GM12878 (cell line): ENCODE measurements around the gene B4GALT5. TPM values are rescaled to one million over a fixed set of nuclear protein-coding genes. Genes with fewer than 3 reads are reported as not detected.

Experiments used
- BACH1 ChIP-seq: fragments of 450-650 bp; IDR thresholded peaks from 2 replicates; pipeline ENCODE4 v1.6.1; 2017; ENCODE audit warnings: mild to moderate bottlenecking, borderline replicate concordance
- BHLHE40 ChIP-seq, 2 experiments: fragments of 450-650 bp in 1 of 2; IDR thresholded peaks; 2 replicates each; pipeline ENCODE4 v1.6.1; 2011 to 2017; ENCODE audit warnings: low read depth in 2 of 2, borderline replicate concordance in 1 of 2, improper control_type of control experiment in 1 of 2, low read length in 1 of 2, mild to moderate bottlenecking in 1 of 2
- ETV6 ChIP-seq, 2 experiments: fragments of 450-650 bp in 1 of 2; IDR thresholded peaks in 1 of 2; conservative IDR thresholded peaks in 1 of 2; 2 replicates each; pipeline ENCODE4 v1.6.1; 2014; ENCODE audit warnings: antibody characterized with exemption in 1 of 2, borderline replicate concordance in 1 of 2, low read depth in 1 of 2, mild to moderate bottlenecking in 1 of 2, moderate library complexity in 1 of 2
- EZH2 ChIP-seq: IDR thresholded peaks from 2 replicates; pipeline ENCODE4 v1.6.1; 2012; ENCODE audit warnings: low read depth, mild to moderate bottlenecking, control low read depth, inconsistent platforms, low read length, borderline replicate concordance; ENCODE audit not compliant: control insufficient read depth
- FOXM1 ChIP-seq: IDR thresholded peaks from 2 replicates; pipeline ENCODE4 v1.6.1; 2012; ENCODE audit warnings: low read depth, mild to moderate bottlenecking, inconsistent platforms, low read length, moderate library complexity
- IKZF2 ChIP-seq, 2 experiments: fragments of 450-650 bp; IDR thresholded peaks; 2 replicates each; pipeline ENCODE4 v1.6.1; 2017; ENCODE audit warnings: mild to moderate bottlenecking in 2 of 2, moderate library complexity in 2 of 2
- KAT2A ChIP-seq: conservative IDR thresholded peaks from 2 replicates; pipeline ENCODE4 v1.6.1; 2011; ENCODE audit warnings: low read depth, low read length; ENCODE audit not compliant: control insufficient read depth
- RUNX3 ChIP-seq: IDR thresholded peaks from 2 replicates; pipeline ENCODE4 v1.6.1; 2012; ENCODE audit warnings: low read length, inconsistent platforms
- STAT3 ChIP-seq: IDR thresholded peaks from 2 replicates; pipeline ENCODE4 v1.6.1; 2011; ENCODE audit warnings: low read depth, low read length, improper control_type of control experiment
- SUZ12 ChIP-seq: fragments of 200-600 bp; sonication (generic); IDR thresholded peaks from one replicate; pipeline ENCODE4 v1.6.1; 2018; ENCODE audit warnings: antibody characterized with exemption, mild to moderate bottlenecking; ENCODE audit not compliant: unreplicated experiment
- ZNF217 ChIP-seq: fragments of 450-650 bp; IDR thresholded peaks from 2 replicates; pipeline ENCODE4 v1.6.1; 2017; ENCODE audit warnings: antibody characterized with exemption, mild to moderate bottlenecking
- ZNF622 ChIP-seq: fragments of 450-650 bp; IDR thresholded peaks from 2 replicates; pipeline ENCODE4 v1.6.1; 2017; ENCODE audit warnings: mild to moderate bottlenecking, inconsistent platforms
- polyA plus RNA-seq, 11 experiments: library from polyadenylated mRNA; depleted of rRNA in 4 of 11; unstranded in 6 of 11; stranded (reverse) in 5 of 11; fragments of >200 nt; fragmentation: Nextera tagmentation in 4 of 11; fragmentation: Illumina TruSeq in 1 of 11; extraction: Ambion mirVana in 4 of 11; extraction: Trizol in 1 of 11; gene quantifications; 1 replicate in 1 of 11; 2 replicates in 10 of 11; pipeline versions ENCODE4 v1.2.1 to v1.2.3, GENCODE V29; 2011 to 2016; ENCODE audit warnings: inconsistent platforms in 2 of 11, missing spikeins in 2 of 11, low read depth in 1 of 11
- total RNA-seq, 4 experiments: library from RNA; depleted of rRNA in 3 of 4; stranded (reverse); fragments of >200 nt in 3 of 4; fragmentation: Illumina TruSeq in 1 of 4; extraction: Trizol in 1 of 4; gene quantifications; 2 replicates each; pipeline versions ENCODE4 v1.2.1 to v1.2.3, GENCODE V29; 2013 to 2021
- TF ChIP-seq, protein P1 (sequence below): IDR thresholded peaks from 2 replicates; pipeline ENCODE4 v1.6.1; 2012; ENCODE audit warnings: improper control_type of control experiment, low read depth, low read length; ENCODE audit not compliant: insufficient replicate concordance
- TF ChIP-seq, protein P2 (sequence below): fragments of 450-650 bp; IDR thresholded peaks from 2 replicates; pipeline ENCODE4 v1.6.1; 2017; ENCODE audit warnings: mild to moderate bottlenecking, moderate library complexity
- TF ChIP-seq, protein P3 (sequence below): fragments of 450-650 bp; IDR thresholded peaks from 2 replicates; pipeline ENCODE4 v1.6.1; 2017; ENCODE audit warnings: borderline replicate concordance
- TF ChIP-seq, protein P4 (sequence below): fragments of 450-650 bp; IDR thresholded peaks from 2 replicates; pipeline ENCODE4 v1.6.1; 2018; ENCODE audit warnings: mild to moderate bottlenecking, low read depth, moderate library complexity; ENCODE audit not compliant: partially characterized antibody

B4GALT5 gene
- total and polyA plus RNA-seq, 10 of the 15 experiments (the other 5 are each of a cell fraction or from before 2014, with no cell fraction given): 2.0 to 55.5 (median 20.2) TPM

DNA sequence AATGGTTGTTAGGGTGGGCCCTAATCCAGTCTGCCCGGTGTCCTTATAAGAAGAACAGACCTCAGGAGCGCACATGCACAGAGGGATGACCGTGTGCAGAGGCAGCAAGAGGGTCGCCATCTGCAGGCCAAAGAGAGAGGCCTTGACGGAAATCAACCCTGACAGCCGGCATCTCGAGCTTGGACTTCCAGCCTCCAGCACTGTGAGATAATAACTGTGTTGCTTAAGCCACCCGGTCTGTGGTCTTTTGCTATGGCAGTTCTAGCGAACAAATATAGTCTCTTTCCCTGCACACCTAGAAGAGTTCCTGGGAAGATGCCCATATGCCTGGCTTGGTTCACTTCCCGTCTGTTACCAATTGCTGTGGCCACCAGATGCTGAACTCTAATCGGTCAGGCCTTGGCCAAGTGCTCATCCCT lies 110.5 kb downstream of the B4GALT5 start (continued):
- TF ChIP-seq, protein P1, sequence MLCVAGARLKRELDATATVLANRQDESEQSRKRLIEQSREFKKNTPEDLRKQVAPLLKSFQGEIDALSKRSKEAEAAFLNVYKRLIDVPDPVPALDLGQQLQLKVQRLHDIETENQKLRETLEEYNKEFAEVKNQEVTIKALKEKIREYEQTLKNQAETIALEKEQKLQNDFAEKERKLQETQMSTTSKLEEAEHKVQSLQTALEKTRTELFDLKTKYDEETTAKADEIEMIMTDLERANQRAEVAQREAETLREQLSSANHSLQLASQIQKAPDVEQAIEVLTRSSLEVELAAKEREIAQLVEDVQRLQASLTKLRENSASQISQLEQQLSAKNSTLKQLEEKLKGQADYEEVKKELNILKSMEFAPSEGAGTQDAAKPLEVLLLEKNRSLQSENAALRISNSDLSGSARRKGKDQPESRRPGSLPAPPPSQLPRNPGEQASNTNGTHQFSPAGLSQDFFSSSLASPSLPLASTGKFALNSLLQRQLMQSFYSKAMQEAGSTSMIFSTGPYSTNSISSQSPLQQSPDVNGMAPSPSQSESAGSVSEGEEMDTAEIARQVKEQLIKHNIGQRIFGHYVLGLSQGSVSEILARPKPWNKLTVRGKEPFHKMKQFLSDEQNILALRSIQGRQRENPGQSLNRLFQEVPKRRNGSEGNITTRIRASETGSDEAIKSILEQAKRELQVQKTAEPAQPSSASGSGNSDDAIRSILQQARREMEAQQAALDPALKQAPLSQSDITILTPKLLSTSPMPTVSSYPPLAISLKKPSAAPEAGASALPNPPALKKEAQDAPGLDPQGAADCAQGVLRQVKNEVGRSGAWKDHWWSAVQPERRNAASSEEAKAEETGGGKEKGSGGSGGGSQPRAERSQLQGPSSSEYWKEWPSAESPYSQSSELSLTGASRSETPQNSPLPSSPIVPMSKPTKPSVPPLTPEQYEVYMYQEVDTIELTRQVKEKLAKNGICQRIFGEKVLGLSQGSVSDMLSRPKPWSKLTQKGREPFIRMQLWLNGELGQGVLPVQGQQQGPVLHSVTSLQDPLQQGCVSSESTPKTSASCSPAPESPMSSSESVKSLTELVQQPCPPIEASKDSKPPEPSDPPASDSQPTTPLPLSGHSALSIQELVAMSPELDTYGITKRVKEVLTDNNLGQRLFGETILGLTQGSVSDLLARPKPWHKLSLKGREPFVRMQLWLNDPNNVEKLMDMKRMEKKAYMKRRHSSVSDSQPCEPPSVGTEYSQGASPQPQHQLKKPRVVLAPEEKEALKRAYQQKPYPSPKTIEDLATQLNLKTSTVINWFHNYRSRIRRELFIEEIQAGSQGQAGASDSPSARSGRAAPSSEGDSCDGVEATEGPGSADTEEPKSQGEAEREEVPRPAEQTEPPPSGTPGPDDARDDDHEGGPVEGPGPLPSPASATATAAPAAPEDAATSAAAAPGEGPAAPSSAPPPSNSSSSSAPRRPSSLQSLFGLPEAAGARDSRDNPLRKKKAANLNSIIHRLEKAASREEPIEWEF: no peak
- TF ChIP-seq IKZF2 (IDR thresholded peaks at IDR 0.05) (no peak), BACH1 (no peak), ZNF217 (no peak), FOXM1 (no peak), STAT3 (no peak), RUNX3 (no peak), SUZ12 (no peak), BHLHE40 (IDR thresholded peaks at IDR 0.05; ENCODE audit: borderline replicate concordance in 1 of 2, low read depth in 2 of 2, low read length in 1 of 2) (no peak), KAT2A (no peak), ZNF622 (no peak), EZH2 (no peak), ETV6 (conservative IDR thresholded peaks at IDR 0.05 in 1 of 2, IDR thresholded peaks at IDR 0.05 in 1 of 2; ENCODE audit: borderline replicate concordance in 1 of 2, low read depth in 1 of 2) (no peak)
- TF ChIP-seq, protein P2, sequence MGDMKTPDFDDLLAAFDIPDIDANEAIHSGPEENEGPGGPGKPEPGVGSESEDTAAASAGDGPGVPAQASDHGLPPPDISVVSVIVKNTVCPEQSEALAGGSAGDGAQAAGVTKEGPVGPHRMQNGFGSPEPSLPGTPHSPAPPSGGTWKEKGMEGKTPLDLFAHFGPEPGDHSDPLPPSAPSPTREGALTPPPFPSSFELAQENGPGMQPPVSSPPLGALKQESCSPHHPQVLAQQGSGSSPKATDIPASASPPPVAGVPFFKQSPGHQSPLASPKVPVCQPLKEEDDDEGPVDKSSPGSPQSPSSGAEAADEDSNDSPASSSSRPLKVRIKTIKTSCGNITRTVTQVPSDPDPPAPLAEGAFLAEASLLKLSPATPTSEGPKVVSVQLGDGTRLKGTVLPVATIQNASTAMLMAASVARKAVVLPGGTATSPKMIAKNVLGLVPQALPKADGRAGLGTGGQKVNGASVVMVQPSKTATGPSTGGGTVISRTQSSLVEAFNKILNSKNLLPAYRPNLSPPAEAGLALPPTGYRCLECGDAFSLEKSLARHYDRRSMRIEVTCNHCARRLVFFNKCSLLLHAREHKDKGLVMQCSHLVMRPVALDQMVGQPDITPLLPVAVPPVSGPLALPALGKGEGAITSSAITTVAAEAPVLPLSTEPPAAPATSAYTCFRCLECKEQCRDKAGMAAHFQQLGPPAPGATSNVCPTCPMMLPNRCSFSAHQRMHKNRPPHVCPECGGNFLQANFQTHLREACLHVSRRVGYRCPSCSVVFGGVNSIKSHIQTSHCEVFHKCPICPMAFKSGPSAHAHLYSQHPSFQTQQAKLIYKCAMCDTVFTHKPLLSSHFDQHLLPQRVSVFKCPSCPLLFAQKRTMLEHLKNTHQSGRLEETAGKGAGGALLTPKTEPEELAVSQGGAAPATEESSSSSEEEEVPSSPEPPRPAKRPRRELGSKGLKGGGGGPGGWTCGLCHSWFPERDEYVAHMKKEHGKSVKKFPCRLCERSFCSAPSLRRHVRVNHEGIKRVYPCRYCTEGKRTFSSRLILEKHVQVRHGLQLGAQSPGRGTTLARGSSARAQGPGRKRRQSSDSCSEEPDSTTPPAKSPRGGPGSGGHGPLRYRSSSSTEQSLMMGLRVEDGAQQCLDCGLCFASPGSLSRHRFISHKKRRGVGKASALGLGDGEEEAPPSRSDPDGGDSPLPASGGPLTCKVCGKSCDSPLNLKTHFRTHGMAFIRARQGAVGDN: no peak
- TF ChIP-seq, protein P3, sequence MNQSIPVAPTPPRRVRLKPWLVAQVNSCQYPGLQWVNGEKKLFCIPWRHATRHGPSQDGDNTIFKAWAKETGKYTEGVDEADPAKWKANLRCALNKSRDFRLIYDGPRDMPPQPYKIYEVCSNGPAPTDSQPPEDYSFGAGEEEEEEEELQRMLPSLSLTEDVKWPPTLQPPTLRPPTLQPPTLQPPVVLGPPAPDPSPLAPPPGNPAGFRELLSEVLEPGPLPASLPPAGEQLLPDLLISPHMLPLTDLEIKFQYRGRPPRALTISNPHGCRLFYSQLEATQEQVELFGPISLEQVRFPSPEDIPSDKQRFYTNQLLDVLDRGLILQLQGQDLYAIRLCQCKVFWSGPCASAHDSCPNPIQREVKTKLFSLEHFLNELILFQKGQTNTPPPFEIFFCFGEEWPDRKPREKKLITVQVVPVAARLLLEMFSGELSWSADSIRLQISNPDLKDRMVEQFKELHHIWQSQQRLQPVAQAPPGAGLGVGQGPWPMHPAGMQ: no peak
- TF ChIP-seq, protein P4, sequence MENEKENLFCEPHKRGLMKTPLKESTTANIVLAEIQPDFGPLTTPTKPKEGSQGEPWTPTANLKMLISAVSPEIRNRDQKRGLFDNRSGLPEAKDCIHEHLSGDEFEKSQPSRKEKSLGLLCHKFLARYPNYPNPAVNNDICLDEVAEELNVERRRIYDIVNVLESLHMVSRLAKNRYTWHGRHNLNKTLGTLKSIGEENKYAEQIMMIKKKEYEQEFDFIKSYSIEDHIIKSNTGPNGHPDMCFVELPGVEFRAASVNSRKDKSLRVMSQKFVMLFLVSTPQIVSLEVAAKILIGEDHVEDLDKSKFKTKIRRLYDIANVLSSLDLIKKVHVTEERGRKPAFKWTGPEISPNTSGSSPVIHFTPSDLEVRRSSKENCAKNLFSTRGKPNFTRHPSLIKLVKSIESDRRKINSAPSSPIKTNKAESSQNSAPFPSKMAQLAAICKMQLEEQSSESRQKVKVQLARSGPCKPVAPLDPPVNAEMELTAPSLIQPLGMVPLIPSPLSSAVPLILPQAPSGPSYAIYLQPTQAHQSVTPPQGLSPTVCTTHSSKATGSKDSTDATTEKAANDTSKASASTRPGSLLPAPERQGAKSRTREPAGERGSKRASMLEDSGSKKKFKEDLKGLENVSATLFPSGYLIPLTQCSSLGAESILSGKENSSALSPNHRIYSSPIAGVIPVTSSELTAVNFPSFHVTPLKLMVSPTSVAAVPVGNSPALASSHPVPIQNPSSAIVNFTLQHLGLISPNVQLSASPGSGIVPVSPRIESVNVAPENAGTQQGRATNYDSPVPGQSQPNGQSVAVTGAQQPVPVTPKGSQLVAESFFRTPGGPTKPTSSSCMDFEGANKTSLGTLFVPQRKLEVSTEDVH: no peak
